GM10248 (cell line): ENCODE measurements around the gene PTGDR2.

Source experiments
- CTCF ChIA-PET: fragments of 300-600 bp; sonication (Branson Sonifier 250); formaldehyde crosslinking; extraction: SDS; loops from one replicate; lab custom pipeline; 2021; ENCODE audit warnings: antibody characterized with exemption; lab: Yijun Ruan, JAX
- POLR2A ChIA-PET: fragments of 350-650 bp; sonication (Branson Sonifier 250); formaldehyde crosslinking; extraction: SDS; loops from one replicate; lab custom pipeline; 2020; ENCODE audit warnings: antibody characterized with exemption; lab: Yijun Ruan, JAX
- DNase-seq: peaks from one replicate; pipeline ENCODE4 v3.0.0; 2012; ENCODE audit errors: extremely low spot score
- CTCF ChIP-seq: IDR thresholded peaks from 2 replicates; pipeline ENCODE4 v1.5.1; 2012; ENCODE audit warnings: mild to moderate bottlenecking, low read depth; ENCODE audit errors: extremely low read depth, missing control alignments, control extremely low read depth

The PTGDR2 gene

GRCh38 chr11:60867871-60868681 lies 12.3 kb upstream of the PTGDR2 start:
- ChIA-PET POLR2A (no interaction called here), CTCF (interaction anchor here (0.7 to 2.4 kb wide), 5 partner anchors 32 to 93 kb away, joined by 3 to 12 read pairs (median 4); no protein-coding TSS in a partner anchor)
- no peak for TF ChIP-seq CTCF
- no peak for DNase-seq

GRCh38 chr11:60866911-60867870 lies 11.4 kb upstream of the PTGDR2 start, which contains the start of gene ZP1:
Gene ZP1, plus strand, starts transcription at chr11:60867542. Its CDS starts 20 bp downstream, at chr11:60867562.
- ChIA-PET POLR2A (no interaction called here), CTCF (interaction anchor here (0.7 to 2.4 kb wide), 5 partner anchors 9 to 105 kb away, joined by 3 to 12 read pairs (median 3); no protein-coding TSS in a partner anchor)
- no peak for TF ChIP-seq CTCF
- DNase-seq, result no peak

GRCh38 chr11:60864856-60865513 lies 9.2 kb upstream of the PTGDR2 start:
- DNase-seq, result no peak
- TF ChIP-seq CTCF, result no peak
- CTCF ChIA-PET, result interaction anchor here (1.2 kb wide), 1 partner anchor 23 kb away, joined by 3 read pairs; no protein-coding TSS in a partner anchor
- POLR2A ChIA-PET, result interaction anchor here (0.6 kb wide), 1 partner anchor 86 kb away, joined by 3 read pairs; no protein-coding TSS in a partner anchor

- POLR2A ChIA-PET, result no interaction called here
- DNase-seq, result no peak
- CTCF ChIA-PET, result interaction anchor here (0.6 to 0.8 kb wide), 3 partner anchors 19 to 97 kb away, joined by 3 read pairs; no protein-coding TSS in a partner anchor
- no peak for TF ChIP-seq CTCF
Measured at GRCh38 chr11:60863550-60864521, 8.1 kb upstream of the PTGDR2 start.

GRCh38 chr11:60862171-60862570 lies 6.4 kb upstream of the PTGDR2 start:
- POLR2A ChIA-PET, result no interaction called here
- CTCF ChIA-PET, result interaction anchor here (1.1 kb wide), 1 partner anchor 13 kb away, joined by 3 read pairs; no protein-coding TSS in a partner anchor
- no peak for TF ChIP-seq CTCF
- no peak for DNase-seq
